Stimulated activated CD4-positive, alpha-beta T cell treated with anti-CD3 and anti-CD28 coated beads, Interleukin-4, amount 100 ng/mL, for 4 hours (primary cell): ENCODE results near the gene SCO2.

Source experiments
- DNase-seq, 2 experiments: peaks; one replicate each; pipeline ENCODE4 v3.0.0-alpha.2; 2020

SCO2 gene

GRCh38 chr22:50474710-50475651 is 50.4 kb downstream of the SCO2 start, which contains the start of gene SBF1:
SBF1 (minus strand) TSS chr22:50475035; CDS start chr22:50474840, 195 bp downstream.
- peak; percentile 85 to 89 for DNase-seq

GRCh38 chr22:50473855-50474671 is 51.3 kb downstream of the SCO2 start:
- peak; percentile 20 to 32 for DNase-seq
